HL-60 (cell line): Measurements from ENCODE around the gene PTGER3.

Experiments used
- CTCF ChIP-seq: IDR thresholded peaks from one replicate; pipeline ENCODE4 v1.5.1; 2011; ENCODE audit warnings: low read length, control low read depth, inconsistent platforms; ENCODE audit not compliant: insufficient read depth
- POLR2AphosphoS5 ChIP-seq: IDR thresholded peaks from 2 replicates; pipeline ENCODE4 v1.6.1; 2012; ENCODE audit warnings: low read depth

GRCh38 chr1:71049951-71050598 lies 2.5 kb upstream of the PTGER3 start:
- TF ChIP-seq CTCF (peak; percentile 71), POLR2AphosphoS5 (no peak)
